Astrocyte of the spinal cord (primary cell): ENCODE data around the gene TTC7B.
"Not testable (repeated sequence)": the region's sequence is repeated elsewhere in the genome, so short reads cannot be mapped to it uniquely, and the experiment has no call there.

Experiments used
- DNase-seq: peaks from one replicate; pipeline ENCODE4 v3.0.0; 2011; ENCODE audit warnings: low read depth, low spot score
- H3K4me3 ChIP-seq: 2 replicates; pipeline ENCODE4 v1.5.1; 2011; ENCODE audit warnings: low read depth, mild to moderate bottlenecking, low read length, moderate library complexity
- in situ Hi-C: cut with HindIII; loops from 2 replicates; pipeline ENCODE4 v1.10.0; 2017; ENCODE audit warnings: low sequenced_read_pairs
- TF ChIP-seq, protein P1 (sequence below): IDR thresholded peaks from 2 replicates; pipeline ENCODE4 v1.5.1; 2012; ENCODE audit warnings: low read depth, mild to moderate bottlenecking, low read length, inconsistent platforms

TTC7B gene

DNA sequence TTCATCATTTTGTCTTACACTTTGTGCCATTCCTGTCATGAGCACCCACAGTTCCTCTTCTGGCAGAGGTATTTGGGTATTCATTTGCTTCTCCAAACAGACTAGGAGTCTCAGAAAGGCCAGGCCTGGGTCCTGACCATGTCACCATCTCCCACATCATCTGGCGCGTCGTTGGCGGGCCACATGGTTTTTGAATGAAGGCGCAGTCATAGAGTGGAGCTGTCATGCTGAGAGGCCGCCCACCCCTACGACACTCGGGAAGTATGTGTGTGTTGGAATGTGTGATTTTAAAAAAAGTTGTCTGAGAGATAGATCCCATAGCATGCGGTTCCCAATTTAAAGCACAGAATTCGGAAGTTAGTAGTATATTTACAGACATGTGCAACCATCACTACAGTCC, 15.6 kb upstream of the TTC7B start:
- H3K4me3 ChIP-seq = no peak overlapping the region
- in situ Hi-C loops = no loop called here
- no peak for DNase-seq
- TF ChIP-seq, protein P1, sequence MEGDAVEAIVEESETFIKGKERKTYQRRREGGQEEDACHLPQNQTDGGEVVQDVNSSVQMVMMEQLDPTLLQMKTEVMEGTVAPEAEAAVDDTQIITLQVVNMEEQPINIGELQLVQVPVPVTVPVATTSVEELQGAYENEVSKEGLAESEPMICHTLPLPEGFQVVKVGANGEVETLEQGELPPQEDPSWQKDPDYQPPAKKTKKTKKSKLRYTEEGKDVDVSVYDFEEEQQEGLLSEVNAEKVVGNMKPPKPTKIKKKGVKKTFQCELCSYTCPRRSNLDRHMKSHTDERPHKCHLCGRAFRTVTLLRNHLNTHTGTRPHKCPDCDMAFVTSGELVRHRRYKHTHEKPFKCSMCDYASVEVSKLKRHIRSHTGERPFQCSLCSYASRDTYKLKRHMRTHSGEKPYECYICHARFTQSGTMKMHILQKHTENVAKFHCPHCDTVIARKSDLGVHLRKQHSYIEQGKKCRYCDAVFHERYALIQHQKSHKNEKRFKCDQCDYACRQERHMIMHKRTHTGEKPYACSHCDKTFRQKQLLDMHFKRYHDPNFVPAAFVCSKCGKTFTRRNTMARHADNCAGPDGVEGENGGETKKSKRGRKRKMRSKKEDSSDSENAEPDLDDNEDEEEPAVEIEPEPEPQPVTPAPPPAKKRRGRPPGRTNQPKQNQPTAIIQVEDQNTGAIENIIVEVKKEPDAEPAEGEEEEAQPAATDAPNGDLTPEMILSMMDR = no peak

DNA sequence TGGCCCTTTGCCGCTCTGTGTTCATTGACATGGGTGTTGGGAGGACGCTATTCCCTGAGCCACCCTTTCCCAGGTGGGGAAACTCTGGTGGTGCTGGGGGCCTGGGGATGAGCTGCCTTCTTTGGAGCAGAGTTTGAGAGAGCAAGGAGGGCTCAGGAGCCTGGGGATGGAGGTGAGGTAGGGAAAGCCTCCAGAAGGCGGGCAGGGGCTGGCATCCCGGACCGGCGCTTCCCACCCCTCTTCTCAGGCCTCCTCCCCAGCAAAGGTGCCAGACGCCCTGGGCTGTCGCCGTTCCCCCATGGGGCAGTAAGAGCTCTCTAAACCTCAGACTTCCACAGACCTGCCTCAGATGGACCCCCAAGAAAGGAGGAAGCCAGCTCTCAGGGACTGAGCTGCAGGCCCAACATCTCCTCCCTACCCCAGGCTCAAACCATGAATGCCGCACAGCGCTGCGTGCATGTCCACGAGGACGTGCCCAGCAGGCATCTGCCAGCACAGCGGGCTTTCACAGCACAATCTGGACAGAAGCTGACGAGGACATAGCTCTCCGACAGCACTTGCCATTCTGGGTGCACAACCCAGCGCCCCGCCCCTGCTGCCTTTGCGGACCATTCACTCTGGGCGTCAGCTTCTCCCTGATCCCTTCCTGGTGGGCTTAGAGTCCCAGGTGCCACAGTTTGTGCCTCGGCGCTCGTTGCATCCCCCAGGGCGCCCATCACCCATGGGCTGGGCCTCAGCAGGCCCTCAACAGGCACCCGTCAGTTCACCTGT, 14.9 kb upstream of the TTC7B start:
- no peak for DNase-seq
- TF ChIP-seq, protein P1 = no peak
- no peak overlapping the region for H3K4me3 ChIP-seq
- in situ Hi-C loops = no loop called here

DNA sequence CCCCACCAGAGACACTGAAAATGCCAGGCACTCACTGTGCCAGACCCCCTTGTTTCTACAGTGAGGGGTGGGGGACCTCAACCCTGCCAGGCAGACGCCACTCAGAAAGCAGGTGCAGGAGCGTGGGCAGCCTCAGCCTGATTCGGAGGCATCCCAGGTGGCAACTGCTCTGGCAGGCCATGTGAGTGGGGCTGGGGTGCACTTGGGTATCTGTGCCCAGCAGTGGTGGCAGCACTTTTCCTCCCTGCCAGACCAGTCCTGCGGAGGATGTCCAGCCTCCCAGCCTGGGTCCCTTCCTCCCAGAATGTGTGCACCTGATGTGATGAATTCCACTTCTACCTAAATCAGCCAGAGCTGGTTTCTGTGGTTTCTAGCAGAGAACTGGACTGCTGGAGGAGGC, 13.4 kb upstream of the TTC7B start:
- no peak overlapping the region for H3K4me3 ChIP-seq
- no peak for DNase-seq
- TF ChIP-seq, protein P1 = no peak
- in situ Hi-C loops = no loop called here

DNA sequence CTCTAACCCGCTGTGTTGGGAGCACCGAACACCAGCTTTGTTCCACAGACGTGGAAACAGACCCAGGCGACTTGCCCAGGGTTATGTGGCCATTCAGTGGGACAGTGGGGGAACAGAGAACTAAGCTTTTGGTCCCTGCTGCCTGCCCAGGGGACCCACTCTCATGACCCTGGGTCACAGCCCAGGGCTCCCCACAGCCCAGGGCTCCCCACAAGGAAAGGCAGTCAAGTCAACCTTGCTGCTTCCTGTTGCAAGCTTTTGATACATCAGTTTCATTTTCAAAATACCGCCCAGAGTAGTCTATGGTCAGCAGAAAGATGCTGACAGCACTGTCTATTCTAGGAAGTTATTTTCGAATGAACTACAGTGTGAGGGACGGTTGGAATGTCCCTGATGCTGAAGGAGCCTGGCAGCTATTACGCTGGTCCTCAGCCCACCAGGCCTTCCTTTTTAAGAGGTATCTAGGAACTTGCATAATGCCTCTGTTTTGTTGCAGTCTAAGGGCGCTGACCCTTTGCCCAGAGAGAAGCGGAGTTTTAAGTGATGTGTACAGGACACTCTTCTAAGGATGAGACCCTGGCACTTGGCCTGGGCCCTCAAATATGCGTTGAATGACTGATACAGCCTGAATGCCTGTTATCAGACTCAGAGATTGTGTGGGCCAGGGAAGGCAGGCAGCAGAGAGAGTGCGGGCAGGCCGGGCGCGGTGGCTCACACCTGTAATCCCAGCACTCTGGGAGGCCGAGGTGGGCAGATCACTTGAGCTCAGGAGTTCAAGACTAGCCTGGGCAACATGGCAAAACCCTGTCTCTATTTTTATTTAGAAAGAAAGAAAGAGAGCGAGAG, 12.6 kb upstream of the TTC7B start:
- no peak overlapping the region for H3K4me3 ChIP-seq
- in situ Hi-C loops = no loop called here
- TF ChIP-seq, protein P1 = no peak
- no peak for DNase-seq

DNA sequence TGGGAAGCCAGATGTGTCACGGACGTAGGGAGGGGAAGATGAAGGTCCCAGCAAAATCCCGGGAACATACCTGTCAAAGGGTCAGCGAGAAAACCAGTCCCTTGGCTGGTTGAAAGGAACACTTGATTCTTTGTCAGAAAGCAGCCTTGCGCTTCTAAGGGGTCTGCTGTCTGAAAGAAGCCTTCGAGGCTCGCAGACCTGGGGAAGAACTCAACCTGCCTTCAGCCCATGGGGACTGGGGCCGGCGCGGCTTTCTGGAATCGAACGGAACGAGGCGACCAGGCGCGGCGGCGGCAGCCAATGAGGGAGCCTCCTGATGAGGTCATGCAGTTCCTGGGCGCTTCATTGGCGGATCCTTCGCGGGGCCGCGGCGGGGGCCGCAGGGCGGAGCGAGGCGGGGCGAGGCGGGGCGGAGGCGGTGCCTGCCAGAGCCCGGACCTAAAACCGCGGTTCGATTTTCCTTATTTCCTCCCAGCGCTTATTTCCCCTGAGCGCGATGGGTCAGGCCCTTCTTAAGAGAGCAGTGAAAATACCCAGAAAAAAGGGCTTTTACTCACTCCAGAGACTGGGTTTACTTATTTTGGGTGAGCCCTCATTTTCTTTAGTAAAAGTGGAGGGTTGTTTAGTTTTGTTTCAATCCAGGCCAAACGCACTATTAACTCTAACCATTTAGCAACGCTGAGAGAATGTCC, 11.8 kb upstream of the TTC7B start:
- H3K4me3 ChIP-seq = peak overlapping the region; percentile 21
- peak; percentile 84 for DNase-seq
- in situ Hi-C loops = no loop called here
- TF ChIP-seq, protein P1 = no peak

DNA sequence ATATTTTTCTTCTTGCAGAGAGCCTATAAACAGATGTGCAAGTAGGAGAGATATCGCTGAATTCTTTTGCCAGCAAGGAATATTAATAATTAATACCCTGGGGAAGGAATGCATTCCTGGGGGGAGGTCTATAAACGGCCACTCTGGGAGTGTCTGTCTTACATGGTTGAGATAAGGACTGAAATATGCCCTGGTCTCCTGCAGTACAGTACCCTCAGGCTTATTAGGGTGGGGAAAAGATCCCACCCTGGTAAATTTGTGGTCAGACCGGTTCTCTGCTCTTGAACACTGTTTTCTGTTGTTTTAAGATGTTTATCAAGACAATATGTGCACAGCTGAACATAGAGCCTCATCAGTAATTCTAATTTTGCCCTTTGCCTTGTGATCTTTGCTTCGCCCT, 7.3 kb upstream of the TTC7B start:
- H3K4me3 ChIP-seq, DNase-seq, in situ Hi-C loops: not testable (repeated sequence)
